RWPE2 (cell line): ENCODE results near the gene ABCC1.

ENCODE experiments used
- ATAC-seq: fragments of 200-7000 bp; cut with Tn5 transposase; 3 replicates; pipeline ENCODE4 v1.9.1; 2021; ENCODE audit warnings: low read depth
- DNase-seq: peaks from one replicate; pipeline ENCODE4 v3.0.0-alpha.2; 2020; ENCODE audit warnings: low spot score
- H3K27ac ChIP-seq: fragments of 450-650 bp; 2 replicates; pipeline ENCODE4 v1.5.1; 2017; ENCODE audit warnings: mild to moderate bottlenecking; ENCODE audit not compliant: poor library complexity, severe bottlenecking
- H3K27me3 ChIP-seq: fragments of 250-450 bp; sonication (Bioruptor Pico); 2 replicates; pipeline ENCODE4 v1.5.1; 2021; ENCODE audit warnings: mild to moderate bottlenecking, moderate library complexity; ENCODE audit not compliant: insufficient read depth, poor library complexity, severe bottlenecking
- H3K36me3 ChIP-seq: fragments of 250-450 bp; sonication (Bioruptor Pico); 2 replicates; pipeline ENCODE4 v1.5.1; 2020; ENCODE audit warnings: low read depth, mild to moderate bottlenecking, moderate library complexity
- H3K4me1 ChIP-seq: fragments of 250-450 bp; sonication (Bioruptor Pico); 2 replicates; pipeline ENCODE4 v1.5.1; 2021; ENCODE audit warnings: mild to moderate bottlenecking, moderate library complexity; ENCODE audit not compliant: insufficient read depth, poor library complexity, severe bottlenecking
- H3K4me3 ChIP-seq: fragments of 250-450 bp; sonication (Bioruptor Pico); 2 replicates; pipeline ENCODE4 v1.5.1; 2021; ENCODE audit warnings: mild to moderate bottlenecking, moderate library complexity; ENCODE audit not compliant: severe bottlenecking
- H3K9me3 ChIP-seq: fragments of 250-450 bp; sonication (Bioruptor Pico); 2 replicates; pipeline ENCODE4 v1.5.1; 2021; ENCODE audit warnings: mild to moderate bottlenecking, moderate library complexity; ENCODE audit not compliant: severe bottlenecking
- CTCF ChIP-seq: fragments of 450-650 bp; IDR thresholded peaks from one replicate; pipeline ENCODE4 v1.5.1; 2017; ENCODE audit warnings: mild to moderate bottlenecking, moderate library complexity; ENCODE audit not compliant: poor library complexity, severe bottlenecking

ABCC1 gene

GRCh38 chr16:16050106-16050505 lies 100.7 kb downstream of the ABCC1 start:
- no peaks in the 10 kb centered on the region for H3K9me3 ChIP-seq
- DNase-seq (no peak), ATAC-seq (no peak)
- H3K27me3 ChIP-seq = no peaks in the 10 kb centered on the region
- no peak for TF ChIP-seq CTCF
- no peak overlapping the region for H3K4me3 ChIP-seq
- no peak overlapping the region for H3K27ac ChIP-seq
- peaks cover 86% of the 10 kb centered on the region for H3K36me3 ChIP-seq
- H3K4me1 ChIP-seq = no peaks in the 10 kb centered on the region

GRCh38 chr16:16051132-16051531 lies 101.7 kb downstream of the ABCC1 start:
- TF ChIP-seq CTCF = no peak
- no peaks in the 10 kb centered on the region for H3K27me3 ChIP-seq
- no peaks in the 10 kb centered on the region for H3K9me3 ChIP-seq
- ATAC-seq (no peak), DNase-seq (no peak)
- H3K36me3 ChIP-seq = peaks cover 81% of the 10 kb centered on the region
- no peak overlapping the region for H3K27ac ChIP-seq
- H3K4me1 ChIP-seq = no peaks in the 10 kb centered on the region
- H3K4me3 ChIP-seq = no peak overlapping the region

GRCh38 chr16:16052916-16053315 lies 103.5 kb downstream of the ABCC1 start:
- Histone ChIP-seq H3K9me3 (no peaks in the 10 kb centered on the region), H3K27me3 (no peaks in the 10 kb centered on the region), H3K36me3 (peaks cover 77% of the 10 kb centered on the region), H3K27ac (no peak overlapping the region), H3K4me3 (no peak overlapping the region), H3K4me1 (no peaks in the 10 kb centered on the region)
- no peak for TF ChIP-seq CTCF
- ATAC-seq (no peak), DNase-seq (no peak)

GRCh38 chr16:16057102-16057501 lies 107.7 kb downstream of the ABCC1 start:
- no peak for TF ChIP-seq CTCF
- no peak overlapping the region for H3K4me3 ChIP-seq
- H3K4me1 ChIP-seq = no peaks in the 10 kb centered on the region
- no peak for DNase-seq
- H3K9me3 ChIP-seq = no peaks in the 10 kb centered on the region
- no peak overlapping the region for H3K27ac ChIP-seq
- H3K27me3 ChIP-seq = no peaks in the 10 kb centered on the region
- ATAC-seq = no peak
- peaks cover 52% of the 10 kb centered on the region for H3K36me3 ChIP-seq

- H3K4me1 ChIP-seq = no peaks in the 10 kb centered on the region
- no peaks in the 10 kb centered on the region for H3K27me3 ChIP-seq
- no peak for DNase-seq
- H3K27ac ChIP-seq = no peak overlapping the region
- ATAC-seq = no peak
- H3K4me3 ChIP-seq = no peak overlapping the region
- no peaks in the 10 kb centered on the region for H3K9me3 ChIP-seq
- TF ChIP-seq CTCF = no peak
- peaks cover 48% of the 10 kb centered on the region for H3K36me3 ChIP-seq
Measured at GRCh38 chr16:16059160-16059559, 109.7 kb downstream of the ABCC1 start.
